HCT116 (cell line): ENCODE data around the gene KIR3DL1. TPM values are rescaled to one million over a fixed set of nuclear protein-coding genes. Genes with fewer than 3 reads are reported as not detected.
"Not testable (repeated sequence)": the region's sequence is repeated elsewhere in the genome, so short reads cannot be mapped to it uniquely, and the experiment has no call there.

Experiments used
- ATAC-seq: fragments of 200-7000 bp; cut with Tn5 transposase; 2 replicates; pipeline ENCODE4 v1.9.1; 2020; ENCODE audit warnings: mild to moderate bottlenecking, moderate library complexity
- BruUV-seq: library from RNA; stranded (reverse); fragments of 400-500 nt; replicated peaks from 2 replicates; lab custom pipeline; 2021; lab: Mats Ljungman, UMichigan
- CTCF ChIA-PET: fragments of 300-600 bp; sonication (Branson Sonifier 250); formaldehyde crosslinking; loops from one replicate; lab custom pipeline; 2021; ENCODE audit warnings: antibody characterized with exemption; lab: Charles Lee
- POLR2A ChIA-PET: fragments of 300-600, 350-600 bp; sonication (Branson Sonifier 250); formaldehyde crosslinking; loops from one replicate; lab custom pipeline; 2021; ENCODE audit warnings: antibody characterized with exemption; lab: Charles Lee
- RAD21 ChIA-PET, 2 experiments: fragments of 300-600 bp; sonication (Branson Sonifier 250); formaldehyde crosslinking; loops; one replicate each; lab custom pipeline; 2023; ENCODE audit warnings: low total read pairs in 2 of 2; ENCODE audit not compliant: uncharacterized antibody in 2 of 2, unreplicated experiment in 2 of 2, low non-redundant PET in 1 of 2; lab: Charles Lee
- DNase-seq: peaks from one replicate; pipeline ENCODE4 v3.0.0-alpha.2; 2010; ENCODE audit warnings: low read depth, low spot score
- H2AFZ ChIP-seq: fragments of 200-600 bp; shearing (Covaris generic), sonication (generic); 2 replicates; pipeline ENCODE4 v1.6.1; 2017; ENCODE audit warnings: low read depth, mixed run types, mixed read lengths, antibody characterized with exemption, low read length; ENCODE audit not compliant: poor library complexity, severe bottlenecking
- H3K27ac ChIP-seq: 2 replicates; pipeline ENCODE4 v1.5.1; 2012; ENCODE audit warnings: low read depth, low read length
- H3K27me3 ChIP-seq: fragments of 200-600 bp; sonication (generic); 2 replicates; pipeline ENCODE4 v1.6.1; 2016; ENCODE audit warnings: mixed run types, low read length, mixed read lengths; ENCODE audit not compliant: insufficient read depth
- H3K36me3 ChIP-seq, 2 experiments: fragments of 200-500 bp in 1 of 2; fragments of 200-600 bp in 1 of 2; sonication (Bioruptor generic) in 1 of 2; sonication (generic) in 1 of 2; 2 replicates each; pipeline versions ENCODE4 v1.5.1 to v1.6.1; 2014 to 2016; ENCODE audit warnings: low read length in 2 of 2, inconsistent platforms in 1 of 2, mixed read lengths in 1 of 2, mixed run types in 1 of 2; ENCODE audit not compliant: insufficient read depth in 2 of 2, control insufficient read depth in 1 of 2
- H3K4me1 ChIP-seq, 2 experiments: fragments of 200-600 bp in 1 of 2; sonication (generic) in 1 of 2; 2 replicates each; pipeline versions ENCODE4 v1.5.1 to v1.6.1; 2012 to 2017; ENCODE audit warnings: low read length in 2 of 2, inconsistent platforms in 1 of 2, mild to moderate bottlenecking in 1 of 2, mixed read lengths in 1 of 2, mixed run types in 1 of 2, moderate library complexity in 1 of 2; ENCODE audit not compliant: insufficient read depth in 2 of 2, control insufficient read depth in 1 of 2
- H3K4me2 ChIP-seq: fragments of 200-600 bp; sonication (generic); 2 replicates; pipeline ENCODE4 v1.6.1; 2017; ENCODE audit warnings: mixed run types, low read length, mixed read lengths
- H3K4me3 ChIP-seq, 2 experiments: fragments of 200-600 bp in 1 of 2; sonication (generic) in 1 of 2; replicated peaks in 1 of 2; 2 replicates each; pipeline ENCODE4 v1.5.1; 2011 to 2016; ENCODE audit warnings: low read length in 2 of 2, control low read depth in 1 of 2, low read depth in 1 of 2, mild to moderate bottlenecking in 1 of 2, mixed read lengths in 1 of 2, mixed run types in 1 of 2
- H3K79me2 ChIP-seq: fragments of 200-600 bp; sonication (generic); 2 replicates; pipeline ENCODE4 v1.6.1; 2017; ENCODE audit warnings: mild to moderate bottlenecking, mixed run types, low read length, moderate library complexity, mixed read lengths; ENCODE audit not compliant: insufficient read depth
- H3K9ac ChIP-seq: fragments of 200-600 bp; sonication (generic); 2 replicates; pipeline ENCODE4 v1.6.1; 2016; ENCODE audit warnings: low read length, mixed read lengths
- H3K9me2 ChIP-seq: fragments of 200-600 bp; sonication (generic), shearing (Covaris generic); 2 replicates; pipeline ENCODE4 v1.6.1; 2017; ENCODE audit warnings: mixed run types, mild to moderate bottlenecking, moderate library complexity; ENCODE audit not compliant: insufficient read depth
- H3K9me3 ChIP-seq, 2 experiments: fragments of 200-500 bp in 1 of 2; fragments of 200-600 bp in 1 of 2; sonication (Bioruptor generic) in 1 of 2; sonication (generic) in 1 of 2; 2 replicates each; pipeline ENCODE4 v1.6.1; 2014 to 2017; ENCODE audit warnings: low read length in 2 of 2, mixed read lengths in 2 of 2, inconsistent platforms in 1 of 2, low read depth in 1 of 2, mild to moderate bottlenecking in 1 of 2, mixed run types in 1 of 2, moderate library complexity in 1 of 2; ENCODE audit not compliant: control insufficient read depth in 1 of 2, insufficient read depth in 1 of 2
- H4K20me1 ChIP-seq: fragments of 200-600 bp; sonication (generic), shearing (Covaris generic); 2 replicates; pipeline ENCODE4 v1.6.1; 2017; ENCODE audit warnings: mixed run types, mild to moderate bottlenecking, moderate library complexity; ENCODE audit not compliant: insufficient read depth
- intact Hi-C: fragments of 100-400 bp; cut with micrococcal nuclease; formaldehyde crosslinking; loops from 2 replicates; pipeline ENCODE4 v1.10.0; 2022
- total RNA-seq: library from RNA; stranded (reverse); gene quantifications from one replicate; pipeline ENCODE4 v1.2.1, GENCODE V29; 2021; ENCODE audit not compliant: unreplicated experiment

Gene KIR3DL1
- total RNA-seq, 1 experiment from 2014 or later, result not detected

- H3K27me3 ChIP-seq, H2AFZ ChIP-seq, RAD21 ChIA-PET, H3K9me3 ChIP-seq, H3K9me2 ChIP-seq, H3K4me2 ChIP-seq, BruUV-seq, CTCF ChIA-PET, H3K4me3 ChIP-seq, H3K79me2 ChIP-seq, H3K36me3 ChIP-seq, DNase-seq, H4K20me1 ChIP-seq, H3K4me1 ChIP-seq, ATAC-seq, H3K9ac ChIP-seq, POLR2A ChIA-PET, H3K27ac ChIP-seq: not testable (repeated sequence)
- intact Hi-C loops, result loop anchor here (10.0 kb wide), 1 partner anchor 82 kb away; the partner anchor contains the start of gene KIR3DL2
Observed at GRCh38 chr19:54772666-54773065, 43.6 kb upstream of the KIR3DL1 start.

- POLR2A ChIA-PET, H3K36me3 ChIP-seq, H4K20me1 ChIP-seq, CTCF ChIA-PET, H3K4me3 ChIP-seq, H3K4me2 ChIP-seq, H3K9me3 ChIP-seq, H2AFZ ChIP-seq, H3K79me2 ChIP-seq, H3K27me3 ChIP-seq, ATAC-seq, H3K4me1 ChIP-seq, H3K27ac ChIP-seq, BruUV-seq, H3K9ac ChIP-seq, RAD21 ChIA-PET, H3K9me2 ChIP-seq, DNase-seq: not testable (repeated sequence)
- intact Hi-C loops, result loop anchor here (10.0 kb wide), 1 partner anchor 80 kb away; the partner anchor contains the start of gene KIR3DL2
Observed at GRCh38 chr19:54775095-54775815, 41.0 kb upstream of the KIR3DL1 start.

GRCh38 chr19:54775830-54776229 is 40.4 kb upstream of the KIR3DL1 start:
- intact Hi-C loops, result loop anchor here (10.0 kb wide), 1 partner anchor 79 kb away; the partner anchor contains the start of gene KIR3DL2
- H2AFZ ChIP-seq, DNase-seq, BruUV-seq, H3K27me3 ChIP-seq, H3K9ac ChIP-seq, H3K4me3 ChIP-seq, RAD21 ChIA-PET, H3K79me2 ChIP-seq, H4K20me1 ChIP-seq, ATAC-seq, H3K4me2 ChIP-seq, POLR2A ChIA-PET, H3K4me1 ChIP-seq, H3K36me3 ChIP-seq, CTCF ChIA-PET, H3K27ac ChIP-seq, H3K9me2 ChIP-seq, H3K9me3 ChIP-seq: not testable (repeated sequence)

GRCh38 chr19:54777851-54778250 is 38.4 kb upstream of the KIR3DL1 start:
- H3K4me1 ChIP-seq, H3K4me2 ChIP-seq, CTCF ChIA-PET, ATAC-seq, H4K20me1 ChIP-seq, H3K79me2 ChIP-seq, H2AFZ ChIP-seq, RAD21 ChIA-PET, H3K27ac ChIP-seq, H3K4me3 ChIP-seq, H3K9me3 ChIP-seq, H3K36me3 ChIP-seq, DNase-seq, H3K9ac ChIP-seq, POLR2A ChIA-PET, H3K9me2 ChIP-seq, H3K27me3 ChIP-seq, BruUV-seq: not testable (repeated sequence)
- intact Hi-C loops, result loop anchor here (10.0 kb wide), 1 partner anchor 77 kb away; the partner anchor contains the start of gene KIR3DL2
